Measurements from ENCODE around the gene TRIM8.
"Not testable (repeated sequence)": the region's sequence is repeated elsewhere in the genome, so short reads cannot be mapped to it uniquely, and the experiment has no call there.

TRIM8 gene

DNA sequence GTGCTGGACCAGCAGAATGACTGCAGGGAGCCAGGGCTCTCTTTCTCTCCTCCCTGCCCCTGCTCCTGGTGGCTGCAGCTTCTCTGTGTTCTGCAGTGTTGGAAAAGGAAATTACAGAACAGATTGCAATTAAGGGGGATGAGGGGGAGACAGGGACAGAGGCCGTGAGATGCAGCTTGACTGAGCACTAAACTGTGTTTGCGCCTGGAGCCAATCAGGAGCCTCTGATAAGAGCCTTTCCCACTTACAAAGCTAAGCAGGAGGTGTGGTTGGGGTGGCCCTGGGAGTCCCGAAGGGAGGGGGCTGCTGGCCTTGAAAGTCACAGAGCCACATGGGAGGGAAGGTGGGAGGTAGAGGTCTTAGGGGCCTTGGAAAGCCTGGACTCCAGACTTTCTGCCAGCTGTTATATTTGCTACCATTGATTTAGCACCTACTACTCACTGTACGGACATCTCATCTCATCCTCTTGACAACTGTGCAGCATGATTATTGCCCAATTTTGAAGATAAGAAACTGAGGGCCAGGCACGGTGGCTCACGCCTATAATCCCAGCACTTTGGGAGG is 26.7 kb downstream of the TRIM8 start:
- DNase-seq (ENCODE audit: low read depth) = no peak

DNA sequence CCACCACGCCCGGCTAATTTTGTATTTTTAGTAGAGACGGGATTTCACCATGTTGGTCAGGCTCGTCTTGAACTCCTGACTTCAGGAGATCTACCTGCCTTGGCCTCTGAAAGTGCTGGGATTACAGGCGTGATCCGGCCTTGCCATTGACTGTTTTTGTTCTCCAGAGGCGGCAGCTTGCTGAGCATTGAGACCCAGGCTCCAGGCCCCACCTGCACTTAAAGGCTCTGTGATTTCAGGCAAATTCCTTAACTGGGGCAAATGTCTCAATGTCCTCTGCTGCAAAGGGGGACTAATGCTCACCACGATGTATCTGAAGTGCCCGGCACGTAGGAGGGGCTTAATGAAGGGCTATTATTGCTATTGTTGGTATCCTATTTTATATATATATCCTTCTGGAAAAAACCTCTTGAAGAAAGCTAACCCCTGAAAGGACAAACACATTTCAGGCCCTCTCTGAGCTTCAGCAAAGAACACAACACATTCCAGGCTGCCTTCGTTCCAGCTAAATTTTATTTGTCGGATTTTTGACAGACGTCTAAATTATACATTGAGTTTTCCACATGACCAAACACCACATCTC is 29.0 kb downstream of the TRIM8 start:
- no peak for DNase-seq (ENCODE audit: low read depth)

DNA sequence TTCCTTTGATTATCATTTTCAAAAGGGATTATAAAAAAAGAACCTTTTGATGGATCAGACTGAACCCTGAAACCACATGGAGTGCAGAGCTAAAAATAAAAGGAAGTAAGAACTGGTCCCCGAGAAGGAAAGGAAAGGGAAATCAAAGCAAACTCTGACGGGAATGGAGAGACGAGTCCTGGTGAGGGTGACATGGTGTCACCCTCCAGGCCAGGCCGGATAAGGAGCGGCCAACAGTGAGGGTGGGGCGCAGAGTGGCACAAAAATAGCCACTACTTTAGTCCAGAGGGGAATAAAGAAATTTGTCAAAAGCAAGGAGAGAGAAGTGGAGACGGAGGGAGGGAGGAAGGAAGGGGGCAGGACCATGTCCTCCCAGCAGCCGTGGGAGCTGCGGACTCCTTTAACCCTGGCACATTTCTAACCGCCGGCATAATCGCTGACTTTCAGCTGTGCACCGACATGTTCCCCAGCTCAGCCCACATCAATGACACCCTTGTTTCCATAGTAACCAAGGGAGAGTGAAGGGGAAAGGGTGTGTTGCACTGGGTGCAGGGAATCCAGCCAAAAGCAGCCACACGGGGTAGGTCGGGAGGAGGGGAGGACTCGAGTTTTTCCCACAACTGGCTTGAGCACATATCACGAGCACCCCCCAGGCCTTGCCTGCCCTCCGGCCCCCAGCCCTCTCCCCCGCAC is 29.7 kb downstream of the TRIM8 start:
- DNase-seq (ENCODE audit: low read depth) = no peak

DNA sequence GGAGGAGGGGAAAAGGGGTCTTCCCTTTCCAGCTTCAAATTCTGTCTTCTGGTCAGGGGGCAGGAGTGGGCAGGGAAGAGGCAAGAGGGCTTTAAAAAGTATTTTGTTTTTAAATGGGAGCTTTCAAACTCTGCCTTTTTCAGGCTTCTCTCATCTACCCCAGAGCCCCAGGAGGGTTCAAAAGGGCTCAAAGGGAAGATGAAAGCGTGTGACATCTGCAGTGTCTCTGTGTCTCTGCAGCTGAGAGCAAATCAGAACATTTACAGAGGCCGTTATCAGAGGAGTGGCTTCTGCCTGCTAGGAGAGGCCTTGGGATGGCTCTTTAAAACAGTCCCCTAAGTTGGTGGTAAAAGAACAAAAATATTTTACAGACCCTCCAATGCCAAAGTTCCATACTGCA is 30.3 kb downstream of the TRIM8 start:
- no peak for DNase-seq (ENCODE audit: low read depth)

DNA sequence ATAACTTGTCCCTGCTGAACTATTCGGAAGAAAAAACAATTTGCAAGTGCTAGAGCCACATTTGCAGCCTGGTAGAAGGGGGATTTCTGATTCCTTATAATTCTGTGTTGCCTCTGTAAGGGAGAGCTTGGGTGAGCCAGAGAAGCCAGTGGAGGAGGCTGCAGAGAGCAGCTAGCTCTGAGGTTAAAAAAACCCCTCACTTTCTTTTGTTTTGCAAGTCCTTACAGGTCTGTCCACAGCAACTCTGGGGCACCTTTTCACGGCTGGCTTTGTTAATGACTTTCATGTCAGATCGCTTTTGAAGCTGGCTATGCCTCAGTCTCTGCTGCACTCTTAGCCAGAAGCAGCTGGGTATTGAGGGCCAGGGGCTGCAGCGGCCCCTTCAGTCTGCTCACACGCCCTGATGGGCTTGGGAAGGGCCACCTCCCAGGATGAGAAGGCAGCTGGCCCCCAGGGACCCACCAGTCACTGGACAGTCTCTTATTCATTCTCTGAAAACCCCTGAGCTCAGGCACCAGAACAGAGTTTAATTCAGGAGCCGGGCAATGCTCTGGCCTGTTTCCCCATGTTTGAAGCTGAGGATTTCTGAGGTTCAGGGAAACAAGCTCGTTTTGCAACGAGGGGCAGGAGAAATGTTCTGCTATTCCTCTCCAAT is 30.9 kb downstream of the TRIM8 start:
- no peak for DNase-seq (ENCODE audit: low read depth)

DNA sequence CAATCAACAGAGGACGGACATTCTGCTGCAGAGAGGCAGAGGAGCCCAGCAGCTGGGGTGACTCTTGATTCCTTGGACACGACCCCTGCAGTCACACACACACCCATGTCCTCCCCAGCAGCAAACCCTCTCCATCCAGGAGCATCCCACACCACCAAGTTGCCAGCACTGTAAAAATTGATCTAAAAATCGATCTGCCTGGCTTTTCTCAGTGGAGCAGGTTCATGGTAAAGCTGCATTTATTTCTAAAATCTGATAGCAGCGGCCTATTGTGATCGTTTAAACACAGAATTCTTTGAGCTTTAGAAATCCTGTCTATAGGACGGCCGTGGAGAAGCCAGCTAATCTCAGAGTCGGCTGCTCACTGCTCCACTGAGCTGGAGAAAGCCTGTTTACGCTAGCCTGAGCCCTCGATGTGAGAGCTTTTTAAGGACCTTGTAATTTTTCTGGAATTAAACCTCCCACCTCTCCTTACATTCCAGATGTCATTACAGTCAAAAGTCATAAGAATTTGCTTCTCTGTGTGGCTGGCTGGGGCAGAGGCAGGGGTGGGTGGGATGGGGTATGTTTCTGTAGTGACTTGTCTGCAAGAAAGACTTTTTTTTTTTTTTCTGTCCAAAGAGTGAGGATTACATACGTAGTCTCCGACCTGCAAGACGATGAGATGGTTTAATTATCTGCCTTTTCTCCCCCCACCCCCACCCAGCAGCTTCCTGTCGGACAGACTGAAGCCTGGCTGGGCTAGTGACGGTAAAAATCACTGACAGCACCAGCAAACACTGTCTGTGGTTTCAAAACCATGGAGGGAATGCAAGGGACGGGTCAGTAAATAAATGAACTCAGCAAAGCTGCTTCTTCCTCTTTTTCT is 31.6 kb downstream of the TRIM8 start:
- no peak for DNase-seq (ENCODE audit: low read depth)

DNA sequence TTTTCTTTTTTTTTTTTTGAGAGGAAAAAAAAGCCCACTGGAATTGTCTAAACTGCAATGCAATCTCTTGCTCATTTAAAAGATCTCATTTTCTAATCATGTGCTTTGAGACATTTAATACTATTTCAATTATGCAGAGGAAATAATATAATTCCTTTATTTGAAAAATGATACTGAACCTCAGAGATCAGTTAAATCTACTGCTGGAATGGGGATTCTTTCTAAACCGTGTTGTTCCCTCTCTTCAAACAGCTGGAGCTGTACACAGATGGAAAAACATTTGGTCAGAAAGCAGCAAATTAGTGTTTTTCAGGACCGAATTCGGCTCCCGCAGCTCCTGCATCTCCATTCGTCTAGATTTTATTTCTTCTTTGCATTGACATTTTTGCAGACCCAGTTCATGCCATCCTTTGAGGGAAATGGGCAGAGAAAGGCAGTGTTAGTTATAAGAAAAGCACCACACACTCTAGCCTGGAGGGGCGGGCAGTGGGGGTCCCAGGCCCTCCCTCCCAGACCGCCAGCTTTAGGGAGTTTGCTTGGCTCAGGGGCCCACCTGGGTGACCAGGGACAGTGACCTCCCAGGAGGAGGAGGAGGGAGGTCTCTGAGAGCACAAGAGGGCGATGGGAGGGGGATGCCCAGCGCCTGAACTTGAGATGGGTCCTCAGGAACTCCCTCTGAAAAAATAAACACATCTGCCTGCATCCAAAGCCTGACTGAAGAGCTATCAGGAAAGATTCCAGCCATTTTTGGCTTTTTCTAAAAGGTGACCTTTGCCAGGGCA is 32.4 kb downstream of the TRIM8 start:
- no peak for DNase-seq (ENCODE audit: low read depth)

DNA sequence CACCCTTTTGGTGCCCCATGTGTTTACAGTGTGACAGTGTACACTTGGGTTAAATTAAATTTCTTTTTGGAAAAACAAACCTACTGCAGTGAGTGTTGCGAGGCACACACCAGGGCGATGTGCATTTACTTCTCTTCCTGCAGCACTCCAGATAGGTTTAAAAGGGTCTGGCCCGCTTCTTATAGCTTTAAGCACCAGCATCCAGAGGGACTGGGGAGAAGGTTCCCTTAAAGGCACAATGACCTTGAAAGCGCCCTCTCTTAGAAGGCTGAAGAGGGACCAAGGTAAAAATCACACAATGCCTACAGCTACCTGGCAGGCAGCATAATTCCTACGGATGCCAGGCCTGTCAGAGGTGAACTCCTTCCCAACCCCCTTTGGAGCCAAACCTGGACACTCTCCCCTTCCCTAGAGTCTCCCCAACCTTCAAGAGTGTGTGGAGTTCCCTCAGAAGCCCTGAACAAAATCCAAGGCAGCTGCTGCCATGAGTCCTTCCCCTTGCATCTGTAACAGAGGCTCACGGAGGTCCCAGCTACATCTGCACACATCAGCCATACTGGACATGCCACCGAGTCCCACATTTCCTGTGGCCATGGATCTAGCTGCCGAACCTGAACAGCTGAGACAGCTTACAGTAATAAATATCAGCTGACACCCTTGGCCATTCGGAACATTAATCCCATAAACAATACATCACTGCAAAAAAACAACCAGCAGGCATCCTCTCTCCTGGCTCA is 33.2 kb downstream of the TRIM8 start:
- DNase-seq (ENCODE audit: low read depth) = no peak

DNA sequence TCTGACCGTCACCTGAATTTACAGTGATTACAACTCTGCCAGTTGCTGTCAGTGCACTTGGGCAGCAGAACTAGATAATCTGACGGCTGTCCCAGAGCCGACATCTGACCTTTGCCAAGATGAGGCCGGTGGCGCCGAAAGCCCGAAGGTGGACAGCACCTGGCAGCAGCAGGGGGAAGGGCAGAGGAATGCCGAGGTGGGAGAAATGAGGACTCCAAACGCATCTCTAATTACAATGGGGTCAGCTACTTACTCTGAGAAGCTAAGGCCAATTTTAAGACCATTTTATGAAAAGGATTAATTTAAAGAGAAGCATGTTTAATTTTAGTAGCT is 33.8 kb downstream of the TRIM8 start:
- DNase-seq (ENCODE audit: low read depth) = no peak

DNA sequence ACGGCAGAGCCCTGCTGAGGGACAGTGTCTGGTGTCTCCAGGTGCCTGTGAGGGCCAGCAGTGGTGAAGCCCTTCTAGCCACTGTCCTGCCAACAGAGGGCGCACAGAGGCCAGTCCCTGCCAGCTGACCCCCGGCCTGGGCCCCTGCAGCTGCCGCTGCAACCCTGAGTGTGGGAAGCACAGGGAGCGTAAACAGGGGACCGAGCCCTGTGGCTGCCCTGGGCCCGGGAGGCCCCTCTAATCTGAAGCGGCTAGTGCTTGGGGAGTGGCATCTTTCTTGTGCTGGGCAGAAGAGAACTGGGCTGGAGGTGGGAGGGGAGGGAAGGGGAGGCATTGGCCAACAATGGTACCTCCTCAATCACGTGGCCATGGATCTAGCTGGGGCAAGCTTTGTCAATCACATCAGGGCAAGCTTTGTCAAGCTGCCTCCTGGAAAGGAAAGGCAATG is 34.6 kb downstream of the TRIM8 start:
- DNase-seq (ENCODE audit: low read depth) = no peak

DNA sequence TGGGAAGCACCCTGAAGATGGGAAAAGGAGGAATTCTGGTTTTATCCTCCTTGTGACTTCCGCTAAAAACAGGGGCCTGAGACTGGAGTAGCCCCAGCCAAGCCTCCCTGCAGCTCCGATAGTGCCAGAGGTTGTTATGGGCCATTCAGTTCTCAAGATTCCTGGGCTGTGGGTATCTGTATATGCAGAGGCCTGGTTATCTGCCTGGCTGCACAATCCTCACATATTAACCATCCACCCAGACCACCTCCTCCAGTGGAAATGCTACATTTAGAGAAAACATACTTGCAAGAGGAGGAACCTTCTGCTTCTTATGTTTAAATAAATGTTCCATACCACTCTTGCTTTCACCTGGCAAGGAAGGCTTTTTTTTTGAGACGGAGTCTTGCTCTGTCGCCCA is 35.3 kb downstream of the TRIM8 start:
- DNase-seq (ENCODE audit: low read depth) = no peak

DNA sequence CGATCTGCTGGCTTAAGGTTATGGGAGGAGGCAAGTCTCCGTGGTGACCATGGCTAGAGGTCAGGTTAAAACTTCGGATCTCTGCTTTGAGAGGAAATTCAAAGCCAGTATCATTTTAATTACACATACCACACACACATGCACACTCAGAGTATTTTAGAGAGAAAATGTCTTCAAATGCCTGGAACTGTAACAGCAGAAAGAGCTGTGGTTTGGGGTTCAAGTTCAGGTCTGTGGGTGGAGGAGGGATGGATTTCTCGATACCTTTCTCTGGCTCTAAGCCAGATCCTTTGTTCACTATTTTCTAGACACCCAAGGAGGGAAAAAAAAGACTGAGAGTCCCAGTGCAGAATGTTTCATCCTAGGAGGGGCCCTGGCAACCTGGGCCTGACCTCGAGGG is 37.4 kb downstream of the TRIM8 start:
- no peak for DNase-seq (ENCODE audit: low read depth)

DNA sequence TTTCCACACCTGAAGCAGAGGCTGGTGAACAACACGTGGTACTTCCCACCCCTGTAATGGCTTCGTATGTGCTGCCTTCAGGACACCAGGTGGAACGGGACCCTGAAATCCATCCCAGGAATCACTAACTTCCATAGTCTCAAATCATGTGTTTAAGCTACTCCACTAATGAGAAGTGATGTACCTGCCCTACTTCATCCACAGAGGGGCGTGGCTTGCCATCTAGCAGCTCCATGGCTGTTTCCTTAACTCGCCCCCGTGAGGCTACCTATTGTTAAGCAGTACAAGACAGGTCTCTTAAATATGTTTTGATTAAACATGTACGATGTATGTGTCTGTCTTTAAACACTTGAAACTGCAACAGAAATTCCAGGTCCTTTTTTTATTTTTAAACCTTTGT is 38.1 kb downstream of the TRIM8 start:
- DNase-seq (ENCODE audit: low read depth) = no peak

DNA sequence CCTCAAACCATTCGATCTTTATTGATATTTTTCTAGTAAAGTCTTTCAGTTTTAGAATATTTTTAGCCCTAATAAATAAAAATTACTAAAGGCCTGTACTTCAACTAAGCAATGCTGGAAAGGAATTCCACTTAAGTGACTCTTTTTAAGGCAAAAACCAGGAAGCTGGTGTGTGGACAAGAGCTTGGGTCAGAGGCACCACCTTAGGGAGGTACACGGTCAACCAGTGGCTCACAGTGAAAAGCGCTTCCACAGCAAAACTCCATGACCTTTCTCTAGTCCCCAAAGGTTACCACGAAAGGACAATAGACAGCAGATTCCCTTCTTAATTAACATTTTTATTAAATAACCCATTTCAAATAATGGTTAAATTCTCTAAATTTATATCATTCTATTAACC is 38.7 kb downstream of the TRIM8 start:
- no peak for DNase-seq (ENCODE audit: low read depth)

DNA sequence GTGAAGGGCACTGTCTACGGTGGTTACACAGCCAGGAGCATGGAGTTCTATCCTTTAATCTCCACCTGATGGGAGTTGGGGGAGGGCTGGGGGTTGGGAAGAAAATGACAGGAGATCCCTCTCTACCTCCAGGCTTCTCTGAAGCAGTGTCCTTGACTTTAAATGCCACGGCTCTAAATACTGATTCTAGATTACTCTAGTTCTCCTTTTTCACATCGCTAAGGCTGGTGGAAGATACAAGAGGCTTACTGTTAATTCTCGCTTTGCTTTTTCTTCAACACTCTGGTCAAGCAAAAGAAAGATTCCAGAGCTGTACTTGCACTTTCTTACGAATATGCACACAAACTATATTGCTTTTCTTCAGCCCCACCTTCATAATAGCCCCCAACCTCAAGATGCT is 39.5 kb downstream of the TRIM8 start:
- DNase-seq (ENCODE audit: low read depth) = no peak

DNA sequence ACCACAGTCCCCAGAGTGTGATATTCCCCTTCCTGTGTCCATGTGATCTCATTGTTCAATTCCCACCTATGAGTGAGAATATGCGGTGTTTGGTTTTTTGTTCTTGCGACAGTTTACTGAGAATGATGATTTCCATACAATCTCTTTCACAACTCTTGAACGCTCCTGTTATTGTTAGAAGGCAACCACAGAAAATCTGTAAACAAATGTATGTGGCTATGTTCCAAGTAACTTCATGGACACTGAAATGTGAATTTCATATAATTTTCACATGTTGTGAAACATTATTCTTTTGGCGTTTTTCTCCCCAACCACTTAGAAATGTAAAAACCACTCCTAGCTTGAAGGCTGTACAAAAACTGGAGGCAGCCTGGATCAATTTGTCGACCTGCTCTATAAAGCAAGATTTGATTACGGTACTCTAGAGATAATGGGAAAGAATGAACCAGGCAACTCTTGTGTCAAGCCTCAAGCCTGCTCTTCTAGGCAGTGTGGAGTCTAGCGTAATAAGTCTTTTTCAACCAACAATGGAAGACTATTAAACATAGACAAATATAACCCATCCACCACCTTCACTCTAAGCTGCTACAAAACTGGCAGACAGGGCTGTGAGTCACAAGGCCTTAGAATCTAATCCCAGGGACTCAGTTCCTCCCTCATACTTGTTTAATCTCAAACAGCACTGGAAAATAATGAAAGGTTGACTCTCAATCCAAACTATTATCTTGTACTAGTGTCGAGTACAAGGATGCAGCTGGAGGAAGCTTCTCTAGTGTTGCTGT is 47.2 kb downstream of the TRIM8 start:
- DNase-seq (ENCODE audit: low read depth) = no peak

DNA sequence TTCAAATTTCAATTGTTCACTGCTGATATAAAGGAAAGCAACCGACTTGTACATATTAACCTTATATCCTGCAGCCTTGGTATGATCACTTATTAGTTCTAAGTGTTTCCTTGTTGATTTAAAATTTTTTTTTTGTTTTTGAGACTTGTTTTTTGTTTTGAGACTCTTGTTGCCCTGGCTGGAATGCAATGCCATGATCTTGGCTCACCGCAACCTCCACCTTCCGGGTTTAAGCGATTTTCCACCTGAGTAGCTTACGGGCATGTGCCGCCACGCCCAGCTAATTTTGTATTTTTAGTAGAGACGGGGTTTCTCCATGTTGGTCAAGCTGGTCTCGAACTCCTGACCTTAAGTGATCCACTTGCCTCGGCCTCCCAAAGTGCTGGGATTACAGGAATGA is 51.1 kb downstream of the TRIM8 start:
- not testable (repeated sequence) for DNase-seq (ENCODE audit: low read depth)

DNA sequence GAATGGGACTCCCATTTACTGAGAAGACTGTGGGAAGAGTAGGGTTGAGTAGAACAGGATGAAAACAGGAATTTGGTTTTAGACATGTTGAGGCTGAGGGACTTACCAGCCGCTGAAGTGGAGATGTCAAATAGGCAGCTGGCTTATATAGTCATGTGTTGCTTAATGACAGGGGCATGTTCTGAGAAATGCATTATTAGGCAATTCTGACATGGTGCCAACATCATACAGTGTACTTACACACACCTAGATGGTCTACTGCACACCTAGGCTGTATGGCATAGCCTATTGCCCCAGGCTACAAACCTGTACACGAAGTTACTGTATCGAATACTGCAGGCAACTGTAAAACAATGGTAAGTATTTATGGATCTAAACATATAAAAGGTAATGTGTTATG is 52.5 kb downstream of the TRIM8 start:
- DNase-seq (ENCODE audit: low read depth) = no peak

DNA sequence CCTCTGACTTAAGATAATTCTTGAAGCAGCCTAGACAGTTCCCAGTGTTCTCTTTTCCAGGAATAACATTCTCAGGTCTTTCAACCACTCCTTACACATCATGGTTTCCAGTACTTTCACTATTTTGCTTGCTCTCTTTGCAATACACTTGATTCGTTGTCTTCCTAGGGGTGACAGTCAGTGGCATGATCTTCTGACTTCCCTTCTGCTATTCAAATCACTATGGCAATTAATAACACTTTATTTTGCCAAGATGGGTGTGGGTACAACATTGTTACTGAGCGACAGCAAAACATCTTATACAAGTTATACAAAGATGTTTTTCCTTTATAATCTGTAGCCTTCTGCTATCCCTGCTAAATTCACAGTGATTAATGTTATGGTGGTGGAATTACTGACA is 54.6 kb downstream of the TRIM8 start:
- no peak for DNase-seq (ENCODE audit: low read depth)

DNA sequence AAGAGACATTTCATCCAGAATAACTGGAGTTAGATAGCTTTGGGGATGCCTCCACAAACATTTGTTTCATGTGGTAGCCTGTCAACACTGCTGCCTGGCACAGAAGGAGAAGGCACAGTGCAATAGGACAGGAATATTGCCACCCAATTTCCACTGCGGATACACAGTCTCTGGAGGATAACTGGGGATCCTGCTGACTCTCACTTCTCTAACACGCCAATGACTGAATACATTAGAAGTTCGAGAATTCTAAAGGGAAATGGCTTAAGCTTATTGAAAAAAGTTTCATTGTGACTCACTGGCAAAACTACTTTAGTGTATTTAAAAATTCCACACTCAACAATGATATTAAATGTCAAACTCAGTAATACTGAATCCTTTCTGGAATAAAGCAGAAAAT is 57.0 kb downstream of the TRIM8 start:
- DNase-seq (ENCODE audit: low read depth) = no peak

All from HS-5 (cell line).